ENCODE results near the gene BTC.
"Not testable (repeated sequence)": the region's sequence is repeated elsewhere in the genome, so short reads cannot be mapped to it uniquely, and the experiment has no call there.

Gene BTC

GRCh38 chr4:74794382-74795010, at the start of gene BTC:
Gene BTC (minus strand): TSS chr4:74794523. CDS start chr4:74794325, 198 bp downstream.
- H3K4me3 Mint-ChIP-seq: peak within 1 kb of the TSS; percentile 35
- H3K9me3 Mint-ChIP-seq: no peaks in the 10 kb centered on the region
- DNase-seq (ENCODE audit: low spot score): no peak
- H3K36me3 Mint-ChIP-seq (ENCODE audit: low read depth): no peaks in the 10 kb centered on the region
- no peak within 1 kb of the TSS for H3K27ac Mint-ChIP-seq
- peaks cover 41% of the 10 kb centered on the region for H3K27me3 Mint-ChIP-seq (ENCODE audit: low read depth)
- no peaks in the 10 kb centered on the region for H3K4me1 Mint-ChIP-seq (ENCODE audit: low read depth)

- Mint-ChIP-seq H3K27ac (no peak overlapping the region), H3K4me3 (no peak overlapping the region), H3K9me3 (no peaks in the 10 kb centered on the region), H3K4me1 (ENCODE audit: low read depth) (no peaks in the 10 kb centered on the region), H3K27me3 (ENCODE audit: low read depth) (no peaks in the 10 kb centered on the region), H3K36me3 (ENCODE audit: low read depth) (no peaks in the 10 kb centered on the region)
- no peak for DNase-seq (ENCODE audit: low spot score)
These were observed 46.7 kb upstream of the BTC start for GRCh38 chr4:74840936-74841509.

- Mint-ChIP-seq H3K27me3 (ENCODE audit: low read depth) (no peaks in the 10 kb centered on the region), H3K4me1 (ENCODE audit: low read depth) (no peaks in the 10 kb centered on the region), H3K27ac (no peak overlapping the region), H3K36me3 (ENCODE audit: low read depth) (no peaks in the 10 kb centered on the region), H3K9me3 (no peaks in the 10 kb centered on the region), H3K4me3 (no peak overlapping the region)
- DNase-seq (ENCODE audit: low spot score): no peak
These were observed 44.5 kb upstream of the BTC start for GRCh38 chr4:74838746-74839370.

GRCh38 chr4:74830928-74831327, 36.6 kb upstream of the BTC start:
- Mint-ChIP-seq H3K27ac (no peak overlapping the region), H3K9me3 (peaks cover 12% of the 10 kb centered on the region), H3K36me3 (ENCODE audit: low read depth) (no peaks in the 10 kb centered on the region), H3K4me3 (no peak overlapping the region), H3K27me3 (ENCODE audit: low read depth) (no peaks in the 10 kb centered on the region), H3K4me1 (ENCODE audit: low read depth) (no peaks in the 10 kb centered on the region)
- DNase-seq (ENCODE audit: low spot score): no peak

GRCh38 chr4:74823194-74823593, 28.9 kb upstream of the BTC start:
- Mint-ChIP-seq H3K4me3 (no peak overlapping the region), H3K27ac (no peak overlapping the region)

GRCh38 chr4:74822603-74823002, 28.3 kb upstream of the BTC start:
- Mint-ChIP-seq H3K36me3 (ENCODE audit: low read depth) (no peaks in the 10 kb centered on the region), H3K4me1 (ENCODE audit: low read depth) (no peaks in the 10 kb centered on the region), H3K27me3 (ENCODE audit: low read depth) (peaks cover 3% of the 10 kb centered on the region), H3K9me3 (no peaks in the 10 kb centered on the region), H3K27ac (no peak overlapping the region), H3K4me3 (no peak overlapping the region)
- no peak for DNase-seq (ENCODE audit: low spot score)

More at GRCh38 chr4:74823194-74823593, 28.9 kb upstream of the BTC start:
- H3K36me3 Mint-ChIP-seq (ENCODE audit: low read depth): no peaks in the 10 kb centered on the region
- H3K4me1 Mint-ChIP-seq (ENCODE audit: low read depth): no peaks in the 10 kb centered on the region
- H3K27me3 Mint-ChIP-seq (ENCODE audit: low read depth): peaks cover 3% of the 10 kb centered on the region
- no peak for DNase-seq (ENCODE audit: low spot score)
- H3K9me3 Mint-ChIP-seq: peaks cover 5% of the 10 kb centered on the region

GRCh38 chr4:74821541-74821940, 27.2 kb upstream of the BTC start:
- Mint-ChIP-seq H3K9me3 (no peaks in the 10 kb centered on the region), H3K27ac (no peak overlapping the region), H3K27me3 (ENCODE audit: low read depth) (peaks cover 3% of the 10 kb centered on the region), H3K4me3 (no peak overlapping the region), H3K4me1 (ENCODE audit: low read depth) (no peaks in the 10 kb centered on the region), H3K36me3 (ENCODE audit: low read depth) (no peaks in the 10 kb centered on the region)
- no peak for DNase-seq (ENCODE audit: low spot score)

GRCh38 chr4:74814052-74814451, 19.7 kb upstream of the BTC start:
- Mint-ChIP-seq H3K9me3 (no peaks in the 10 kb centered on the region), H3K36me3 (ENCODE audit: low read depth) (no peaks in the 10 kb centered on the region), H3K4me3 (no peak overlapping the region), H3K4me1 (ENCODE audit: low read depth) (no peaks in the 10 kb centered on the region), H3K27me3 (ENCODE audit: low read depth) (no peaks in the 10 kb centered on the region), H3K27ac (no peak overlapping the region)
- no peak for DNase-seq (ENCODE audit: low spot score)

GRCh38 chr4:74812056-74812455, 17.7 kb upstream of the BTC start:
- H3K27ac Mint-ChIP-seq; H3K36me3 Mint-ChIP-seq (ENCODE audit: low read depth); H3K27me3 Mint-ChIP-seq (ENCODE audit: low read depth); DNase-seq (ENCODE audit: low spot score); H3K9me3 Mint-ChIP-seq; H3K4me1 Mint-ChIP-seq (ENCODE audit: low read depth); H3K4me3 Mint-ChIP-seq: not testable (repeated sequence)

GRCh38 chr4:74805601-74806000, 11.3 kb upstream of the BTC start:
- Mint-ChIP-seq H3K36me3 (ENCODE audit: low read depth) (no peaks in the 10 kb centered on the region), H3K4me3 (no peak overlapping the region), H3K9me3 (no peaks in the 10 kb centered on the region), H3K4me1 (ENCODE audit: low read depth) (no peaks in the 10 kb centered on the region), H3K27ac (no peak overlapping the region), H3K27me3 (ENCODE audit: low read depth) (no peaks in the 10 kb centered on the region)
- no peak for DNase-seq (ENCODE audit: low spot score)

- H3K4me3 Mint-ChIP-seq: no peak overlapping the region
- no peak for DNase-seq (ENCODE audit: low spot score)
- H3K27me3 Mint-ChIP-seq (ENCODE audit: low read depth): peaks cover 9% of the 10 kb centered on the region
- H3K9me3 Mint-ChIP-seq: no peaks in the 10 kb centered on the region
- no peaks in the 10 kb centered on the region for H3K36me3 Mint-ChIP-seq (ENCODE audit: low read depth)
- H3K27ac Mint-ChIP-seq: no peak overlapping the region
- H3K4me1 Mint-ChIP-seq (ENCODE audit: low read depth): no peaks in the 10 kb centered on the region
These were observed 6.0 kb upstream of the BTC start for GRCh38 chr4:74800310-74800709.

- Mint-ChIP-seq H3K9me3 (no peaks in the 10 kb centered on the region), H3K27me3 (ENCODE audit: low read depth) (peaks cover 41% of the 10 kb centered on the region), H3K4me3 (no peak overlapping the region), H3K36me3 (ENCODE audit: low read depth) (no peaks in the 10 kb centered on the region), H3K27ac (no peak overlapping the region), H3K4me1 (ENCODE audit: low read depth) (no peaks in the 10 kb centered on the region)
- no peak for DNase-seq (ENCODE audit: low spot score)
These were observed 2.3 kb upstream of the BTC start for GRCh38 chr4:74796631-74797030.

GRCh38 chr4:74793757-74794381, 454 bp downstream of the BTC start:
- Mint-ChIP-seq H3K4me1 (ENCODE audit: low read depth) (no peaks in the 10 kb centered on the region), H3K27ac (no peak overlapping the region), H3K9me3 (no peaks in the 10 kb centered on the region), H3K27me3 (ENCODE audit: low read depth) (peaks cover 41% of the 10 kb centered on the region), H3K4me3 (peak overlapping the region; percentile 35), H3K36me3 (ENCODE audit: low read depth) (no peaks in the 10 kb centered on the region)
- no peak for DNase-seq (ENCODE audit: low spot score)

GRCh38 chr4:74790652-74791051, 3.7 kb downstream of the BTC start:
- Mint-ChIP-seq H3K4me3 (no peak overlapping the region), H3K9me3 (no peaks in the 10 kb centered on the region), H3K27me3 (ENCODE audit: low read depth) (peaks cover 35% of the 10 kb centered on the region), H3K36me3 (ENCODE audit: low read depth) (no peaks in the 10 kb centered on the region), H3K4me1 (ENCODE audit: low read depth) (no peaks in the 10 kb centered on the region), H3K27ac (no peak overlapping the region)
- no peak for DNase-seq (ENCODE audit: low spot score)

Data from T-helper 2 cell treated with Interferon-gamma antibody and Interleukin-4, amounts not matched to agents 5 μg/mL and 100 μg/mL, for 36 hours (primary cell).